ENCODE measurements around the gene DDX47.

DNA sequence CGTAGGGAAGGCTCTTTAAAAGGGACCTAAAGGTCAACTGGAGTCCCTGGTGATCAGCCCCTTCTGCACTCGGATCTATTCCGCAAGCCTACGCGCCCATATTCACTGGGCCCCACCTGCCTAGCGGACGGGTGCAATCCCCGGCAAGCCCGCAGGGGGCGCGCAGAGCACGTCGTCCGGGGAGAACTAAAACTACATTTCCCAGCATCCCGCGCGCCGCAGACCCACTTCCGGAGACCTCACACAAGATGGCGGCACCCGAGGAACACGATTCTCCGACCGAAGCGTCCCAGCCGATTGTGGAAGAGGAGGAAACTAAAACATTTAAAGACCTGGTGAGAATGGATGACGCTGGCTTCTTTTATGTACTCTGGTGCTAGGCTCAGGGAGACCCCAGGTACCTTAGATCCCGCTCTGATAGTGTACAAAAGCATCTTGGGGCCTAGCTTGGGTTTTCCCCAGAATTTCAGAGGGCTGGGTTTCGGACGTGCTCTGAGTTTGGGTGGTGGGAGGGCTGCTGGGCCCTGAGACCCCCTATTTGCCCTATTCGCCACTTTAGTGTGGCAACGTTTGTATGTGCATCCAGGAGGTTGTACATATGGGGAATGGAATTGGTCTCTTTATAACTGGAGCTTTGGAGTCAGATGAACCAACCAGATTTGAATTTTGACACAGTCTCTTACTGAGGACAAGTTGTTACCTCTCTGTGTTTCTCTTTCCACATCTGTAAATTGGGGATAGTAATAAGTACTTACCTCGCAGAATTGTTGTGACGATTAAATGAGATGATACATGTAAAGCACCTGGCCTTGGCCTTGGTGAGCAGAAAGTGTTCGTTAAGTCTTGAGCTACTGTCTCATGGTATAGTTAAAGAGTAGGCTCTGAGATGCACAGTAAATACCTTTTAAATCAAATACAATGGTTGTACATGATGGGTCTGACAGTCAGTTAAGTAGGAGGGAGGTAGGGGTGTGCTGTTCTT, at the start of gene DDX47:
- TF ChIP-seq, protein P1, sequence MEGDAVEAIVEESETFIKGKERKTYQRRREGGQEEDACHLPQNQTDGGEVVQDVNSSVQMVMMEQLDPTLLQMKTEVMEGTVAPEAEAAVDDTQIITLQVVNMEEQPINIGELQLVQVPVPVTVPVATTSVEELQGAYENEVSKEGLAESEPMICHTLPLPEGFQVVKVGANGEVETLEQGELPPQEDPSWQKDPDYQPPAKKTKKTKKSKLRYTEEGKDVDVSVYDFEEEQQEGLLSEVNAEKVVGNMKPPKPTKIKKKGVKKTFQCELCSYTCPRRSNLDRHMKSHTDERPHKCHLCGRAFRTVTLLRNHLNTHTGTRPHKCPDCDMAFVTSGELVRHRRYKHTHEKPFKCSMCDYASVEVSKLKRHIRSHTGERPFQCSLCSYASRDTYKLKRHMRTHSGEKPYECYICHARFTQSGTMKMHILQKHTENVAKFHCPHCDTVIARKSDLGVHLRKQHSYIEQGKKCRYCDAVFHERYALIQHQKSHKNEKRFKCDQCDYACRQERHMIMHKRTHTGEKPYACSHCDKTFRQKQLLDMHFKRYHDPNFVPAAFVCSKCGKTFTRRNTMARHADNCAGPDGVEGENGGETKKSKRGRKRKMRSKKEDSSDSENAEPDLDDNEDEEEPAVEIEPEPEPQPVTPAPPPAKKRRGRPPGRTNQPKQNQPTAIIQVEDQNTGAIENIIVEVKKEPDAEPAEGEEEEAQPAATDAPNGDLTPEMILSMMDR (IDR thresholded peaks at IDR 0.05; ENCODE audit: low read length), result peak; percentile 89
- no peak for TF ChIP-seq EZH2 (optimal IDR thresholded peaks at IDR 0.05; ENCODE audit: low read depth, low read length)

All from MM.1S (cell line).